GM21825 (cell line): Measurements from ENCODE around the gene LRRC43.

Experiments used
- ATAC-seq: cut with Tn5 transposase; IDR thresholded peaks from one replicate; pipeline ENCODE4 v1.9.1; 2021; ENCODE audit warnings: mild to moderate bottlenecking, moderate library complexity; ENCODE audit not compliant: unreplicated experiment

Gene LRRC43, protein sequence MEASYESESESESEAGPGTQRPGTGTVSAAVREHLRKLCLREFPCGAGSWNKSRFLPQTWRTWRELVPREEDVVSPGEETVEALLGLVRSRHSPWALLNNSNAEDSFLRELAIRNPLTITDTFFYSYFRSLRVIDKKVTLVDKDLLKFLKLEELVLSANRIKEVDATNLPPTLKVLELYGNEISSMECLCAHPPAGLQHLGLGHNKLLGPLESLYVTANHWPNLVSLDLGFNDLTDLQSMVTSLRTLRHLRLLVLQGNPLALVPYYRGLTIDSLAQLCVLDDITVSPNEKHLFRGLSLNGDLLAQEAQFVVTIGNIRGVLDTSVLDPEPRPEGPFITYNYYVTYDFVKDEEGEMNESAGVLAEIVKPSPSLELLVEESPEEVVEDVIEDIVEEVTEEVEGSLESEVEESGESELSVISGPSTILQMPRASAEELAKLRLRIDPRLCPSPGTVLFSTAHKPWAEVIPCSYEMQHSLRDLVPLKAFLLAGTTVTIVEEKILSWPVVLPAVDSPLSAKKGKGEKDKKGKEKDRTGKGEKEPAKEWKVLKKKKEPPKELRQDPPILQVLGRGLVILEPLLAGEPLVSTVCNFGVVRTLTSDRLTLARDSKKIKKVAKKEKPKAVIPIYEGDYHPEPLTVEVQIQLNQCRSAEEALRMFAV

DNA sequence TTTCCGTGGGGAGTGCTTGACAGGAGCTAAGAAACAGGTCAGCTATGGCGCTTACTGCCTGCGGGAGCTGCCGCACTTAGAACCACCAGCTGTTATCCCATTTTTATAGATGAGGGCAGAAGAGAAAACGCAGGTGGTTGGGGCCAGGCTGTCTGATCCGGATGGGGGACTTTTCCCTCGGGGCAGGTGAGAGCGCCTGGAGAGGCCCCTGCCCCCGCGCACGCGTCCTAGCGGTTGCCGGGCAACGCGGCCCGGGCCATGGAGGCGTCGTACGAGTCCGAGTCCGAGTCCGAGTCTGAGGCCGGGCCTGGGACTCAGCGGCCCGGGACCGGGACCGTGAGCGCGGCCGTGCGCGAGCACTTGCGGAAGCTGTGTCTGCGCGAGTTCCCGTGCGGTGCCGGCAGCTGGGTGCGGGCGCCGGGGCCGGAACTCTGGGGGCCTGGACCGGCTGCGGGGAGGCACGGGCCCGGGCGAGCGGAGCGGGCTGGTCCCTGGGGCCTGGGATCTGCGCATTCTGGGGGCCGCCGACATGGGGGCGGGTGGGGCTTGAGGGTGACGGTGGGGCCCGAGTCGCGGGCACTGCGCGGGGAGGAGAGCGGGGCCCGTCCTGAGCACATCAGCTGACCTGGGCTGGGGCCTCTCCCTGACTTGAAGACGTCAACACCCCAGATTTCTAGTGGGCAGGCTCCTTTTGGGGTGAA, at the start of gene LRRC43:
Gene LRRC43, plus strand, starts transcription at position 237 of the 701 bp plus-strand sequence. Its CDS starts 22 bp downstream, at position 259.
- ATAC-seq = no peak

DNA sequence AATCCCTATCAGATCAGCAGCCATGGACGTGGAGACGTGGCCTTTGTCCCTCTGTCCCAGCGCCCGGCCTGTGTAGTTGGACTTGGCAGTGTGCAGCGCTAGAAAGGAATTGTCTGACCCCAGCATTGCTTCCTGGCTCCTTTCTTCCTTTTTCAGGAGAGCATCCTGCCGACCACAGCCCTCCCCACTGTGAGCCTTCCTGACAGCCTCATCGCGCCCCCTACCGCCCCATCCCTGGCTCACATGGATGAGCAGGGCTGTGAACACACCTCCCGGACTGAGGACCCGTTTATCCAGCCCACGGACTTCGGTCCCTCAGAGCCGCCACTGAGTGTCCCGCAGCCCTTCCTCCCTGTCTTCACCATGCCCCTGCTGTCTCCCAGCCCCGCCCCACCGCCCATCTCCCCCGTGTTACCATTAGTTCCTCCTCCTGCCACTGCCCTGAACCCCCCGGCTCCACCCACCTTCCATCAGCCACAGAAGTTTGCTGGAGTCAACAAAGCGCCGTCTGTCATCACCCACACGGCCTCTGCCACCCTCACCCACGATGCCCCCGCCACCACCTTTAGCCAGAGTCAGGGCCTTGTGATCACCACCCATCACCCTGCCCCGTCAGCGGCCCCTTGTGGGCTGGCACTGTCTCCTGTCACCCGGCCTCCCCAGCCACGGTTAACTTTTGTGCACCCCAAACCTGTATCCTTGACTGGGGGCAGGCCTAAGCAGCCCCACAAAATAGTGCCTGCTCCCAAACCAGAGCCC, 49.6 kb upstream of the LRRC43 start:
- ATAC-seq = no peak

DNA sequence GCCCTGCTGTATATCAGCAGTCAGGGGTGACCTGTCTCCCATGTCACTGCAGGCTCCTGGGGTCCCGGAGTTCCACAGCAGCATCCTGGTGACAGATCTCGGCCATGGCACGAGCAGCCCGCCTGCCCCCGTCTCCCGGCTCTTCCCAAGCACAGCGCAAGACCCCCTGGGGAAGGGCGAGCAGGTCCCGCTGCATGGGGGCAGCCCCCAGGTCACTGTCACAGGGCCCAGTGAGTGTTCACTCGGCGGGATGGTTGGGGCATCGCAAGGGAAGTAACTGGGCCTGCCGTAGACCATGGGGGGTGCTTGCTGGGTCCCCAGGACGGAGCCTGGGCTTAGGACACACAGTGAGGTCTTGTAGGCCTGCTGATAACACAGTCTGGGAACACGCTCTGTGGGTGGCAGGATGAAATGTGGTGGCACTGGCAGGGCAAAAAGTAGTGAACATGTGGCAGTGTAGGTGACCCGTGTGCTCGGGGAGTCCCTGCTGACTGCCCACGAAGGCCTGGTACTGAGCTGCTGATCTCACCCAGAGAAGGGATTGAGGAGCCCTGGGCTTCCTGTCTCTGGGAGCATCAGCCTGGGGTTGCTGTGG, 47.4 kb upstream of the LRRC43 start:
- no peak for ATAC-seq

DNA sequence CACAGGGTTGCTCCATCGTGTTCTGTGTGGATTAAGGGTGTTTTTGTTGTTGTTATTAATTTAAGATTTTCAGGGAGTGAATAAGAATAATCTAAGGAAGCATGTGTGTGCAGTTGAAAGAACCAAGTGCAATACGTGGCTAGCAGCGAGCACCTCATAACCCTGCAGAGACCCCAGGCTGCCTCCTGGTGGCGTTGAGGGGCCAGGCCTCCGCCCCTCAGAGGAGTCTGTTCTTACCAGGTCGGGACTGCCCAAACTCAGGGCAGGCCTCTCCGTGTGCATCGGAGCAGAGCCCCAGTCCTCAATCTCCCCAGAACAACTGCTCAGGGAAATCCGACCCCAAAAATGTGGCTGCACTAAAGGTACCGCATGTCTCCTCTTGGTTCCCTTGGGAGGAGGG, 45.7 kb upstream of the LRRC43 start:
- no peak for ATAC-seq

DNA sequence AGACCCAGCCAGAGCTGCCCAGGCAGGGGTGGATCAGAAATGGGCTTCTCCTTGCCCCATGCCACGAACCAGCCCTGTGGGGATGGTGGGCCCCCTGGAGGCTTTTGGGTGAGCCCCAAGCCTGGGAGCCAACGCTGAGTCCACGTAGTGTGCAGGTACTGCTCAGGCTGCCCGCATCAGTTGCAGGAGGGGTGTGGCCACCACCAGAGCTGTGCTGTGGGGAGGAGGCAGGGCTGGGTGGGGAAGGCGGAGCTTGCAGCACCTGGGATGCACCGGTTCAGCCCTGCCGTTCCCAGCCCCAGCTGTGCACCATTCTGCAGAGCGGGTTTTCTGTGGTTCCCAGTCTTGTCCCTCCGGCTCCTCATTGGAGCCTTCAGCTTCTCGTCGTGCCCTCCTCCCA, 45.2 kb upstream of the LRRC43 start:
- ATAC-seq = no peak

DNA sequence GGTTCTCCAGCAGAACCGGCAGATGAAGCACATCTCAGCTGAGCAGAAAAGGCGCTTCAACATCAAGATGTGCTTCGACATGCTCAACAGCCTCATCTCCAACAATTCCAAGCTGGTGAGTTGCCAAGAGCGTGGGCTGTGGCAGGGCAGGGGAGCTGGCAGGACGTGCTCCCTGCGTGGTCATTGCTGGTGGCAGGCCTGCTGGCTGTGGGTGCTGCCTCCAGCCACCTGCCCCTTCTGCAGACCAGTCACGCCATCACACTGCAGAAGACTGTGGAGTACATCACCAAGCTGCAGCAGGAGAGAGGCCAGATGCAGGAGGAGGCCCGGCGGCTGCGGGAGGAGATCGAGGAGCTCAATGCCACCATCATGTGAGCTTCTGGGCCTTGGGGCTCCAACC, 44.7 kb upstream of the LRRC43 start:
- ATAC-seq = no peak

DNA sequence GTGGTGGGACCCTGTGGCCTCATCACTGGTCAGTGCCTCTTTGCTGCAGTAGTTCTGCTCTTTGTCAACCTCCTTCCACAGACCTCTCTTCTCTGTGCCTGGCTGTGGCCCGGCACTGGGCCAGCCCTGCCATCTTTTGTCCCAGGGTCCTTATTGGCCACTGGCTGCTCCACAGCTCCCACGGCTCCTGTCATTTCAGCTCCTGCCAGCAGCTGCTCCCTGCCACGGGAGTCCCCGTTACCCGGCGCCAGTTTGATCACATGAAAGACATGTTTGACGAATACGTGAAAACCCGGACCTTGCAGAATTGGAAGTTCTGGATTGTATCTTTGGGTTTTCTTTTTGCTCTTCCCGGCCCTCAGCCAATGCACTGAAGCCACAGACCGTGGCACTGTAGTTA, 44.3 kb upstream of the LRRC43 start:
- ATAC-seq = no peak

DNA sequence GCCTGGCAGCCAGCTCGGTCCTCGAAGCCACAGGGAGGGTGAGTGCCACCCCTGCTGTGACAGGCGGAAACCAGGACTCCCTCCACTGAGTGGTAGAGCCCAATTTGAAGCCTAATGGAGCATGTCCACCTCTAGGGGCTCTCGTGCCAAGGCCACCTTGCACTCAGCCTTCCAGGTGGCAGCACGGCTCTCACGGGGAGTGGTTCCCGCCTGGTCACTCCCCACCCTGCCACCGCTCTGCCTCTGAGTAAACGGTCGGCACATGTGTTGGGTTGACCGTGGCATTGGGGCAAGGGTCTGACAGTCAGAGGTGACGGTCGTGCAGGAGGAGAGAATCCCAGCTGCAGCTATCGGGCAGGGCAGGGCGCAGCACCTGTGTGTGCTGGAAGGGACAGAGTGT, 43.7 kb upstream of the LRRC43 start:
- ATAC-seq = no peak

DNA sequence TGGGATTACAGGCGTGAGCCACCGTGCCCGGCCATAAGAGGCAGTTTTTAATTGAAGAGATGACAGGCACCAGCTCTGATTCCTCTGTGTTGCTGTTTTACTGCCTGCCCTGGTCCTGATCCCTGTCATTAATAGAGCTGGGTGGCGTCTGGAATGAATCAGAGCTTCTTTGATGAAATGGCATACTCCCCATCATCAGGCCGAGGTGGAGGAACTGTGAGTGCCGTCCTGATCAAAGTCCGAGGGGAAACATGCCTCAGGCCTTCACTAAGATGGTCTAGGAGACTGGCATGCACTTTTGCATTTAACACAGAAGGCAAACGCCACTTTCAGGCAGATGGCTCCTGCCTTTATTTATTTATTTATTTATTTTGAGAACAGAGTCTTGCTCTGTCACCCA, 43.0 kb upstream of the LRRC43 start:
- ATAC-seq = no peak

DNA sequence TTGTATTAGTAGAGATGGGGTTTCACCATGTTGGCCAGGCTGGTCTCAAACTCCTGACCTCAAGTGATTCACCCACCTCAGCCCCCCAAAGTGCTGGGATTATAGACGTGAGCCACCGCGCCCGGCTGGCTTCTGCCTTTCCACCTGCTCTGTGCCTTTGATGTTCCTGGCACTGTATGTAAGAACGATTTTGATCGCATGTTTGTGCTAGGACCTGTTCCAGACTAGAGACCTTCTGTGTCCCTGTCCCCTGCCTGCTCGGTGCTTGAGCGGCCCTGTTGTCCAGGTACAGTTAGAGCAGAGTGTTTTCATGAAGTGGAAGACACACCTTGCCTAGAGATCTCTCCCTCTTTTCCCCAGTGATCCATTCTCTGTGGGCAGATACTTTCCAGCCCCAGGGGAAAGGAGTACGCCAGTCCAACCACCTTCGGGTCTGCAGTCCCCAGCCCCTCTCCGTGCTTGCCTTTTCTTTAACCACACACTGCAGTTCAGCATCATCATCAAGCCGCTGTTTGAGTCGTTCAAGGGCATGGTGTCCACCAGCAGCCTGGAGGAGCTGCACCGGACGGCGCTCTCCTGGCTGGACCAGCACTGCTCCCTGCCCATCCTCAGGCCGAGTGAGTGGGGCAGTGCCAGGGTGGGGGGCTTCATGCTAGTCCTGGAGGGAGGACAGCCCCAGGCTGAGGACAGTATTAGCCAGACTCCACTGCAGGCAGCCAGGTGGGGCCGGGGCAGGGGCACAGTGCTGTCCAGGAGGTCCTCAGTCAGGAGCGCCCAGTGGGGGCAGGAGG, 42.3 kb upstream of the LRRC43 start:
- ATAC-seq = no peak

DNA sequence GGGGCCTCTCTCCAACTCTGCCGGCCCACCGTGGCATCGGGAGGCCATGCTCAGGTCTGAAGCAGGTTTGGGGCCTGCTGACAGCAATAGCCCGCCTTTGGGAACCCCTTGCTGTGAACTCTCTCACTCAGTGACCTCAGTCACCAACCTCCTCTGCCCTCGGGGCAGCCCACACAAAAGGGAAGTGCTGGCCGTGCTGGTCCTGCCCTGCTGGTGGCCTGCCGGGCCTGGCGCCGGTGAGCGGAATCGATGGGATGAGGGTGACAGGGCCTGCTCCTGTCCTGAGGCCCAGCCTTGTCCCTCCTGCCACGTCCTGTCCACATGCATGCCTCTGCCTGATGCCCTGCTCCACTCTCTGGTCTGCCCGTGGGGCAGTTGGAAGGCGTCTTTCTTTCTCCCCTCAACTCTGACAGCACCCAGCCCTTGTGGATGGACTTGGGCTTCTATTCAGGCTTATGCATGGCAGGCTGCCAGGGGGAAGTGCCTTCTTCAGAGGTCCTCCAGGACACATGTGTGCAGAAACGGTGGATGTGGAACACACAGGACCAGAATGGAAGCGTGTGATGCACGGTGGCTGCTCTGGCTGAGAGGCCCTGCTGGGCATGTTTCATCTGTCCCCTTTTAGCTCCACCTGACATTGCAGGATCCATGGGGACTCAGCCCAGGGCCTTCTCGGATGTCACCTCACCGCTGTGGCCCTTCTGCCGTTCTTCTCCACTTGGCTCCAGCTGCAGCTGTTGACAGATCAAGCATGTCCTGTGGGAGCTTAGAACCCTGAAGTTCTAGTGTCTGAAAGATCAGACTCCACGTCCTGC, 40.8 kb upstream of the LRRC43 start:
- ATAC-seq = no peak

DNA sequence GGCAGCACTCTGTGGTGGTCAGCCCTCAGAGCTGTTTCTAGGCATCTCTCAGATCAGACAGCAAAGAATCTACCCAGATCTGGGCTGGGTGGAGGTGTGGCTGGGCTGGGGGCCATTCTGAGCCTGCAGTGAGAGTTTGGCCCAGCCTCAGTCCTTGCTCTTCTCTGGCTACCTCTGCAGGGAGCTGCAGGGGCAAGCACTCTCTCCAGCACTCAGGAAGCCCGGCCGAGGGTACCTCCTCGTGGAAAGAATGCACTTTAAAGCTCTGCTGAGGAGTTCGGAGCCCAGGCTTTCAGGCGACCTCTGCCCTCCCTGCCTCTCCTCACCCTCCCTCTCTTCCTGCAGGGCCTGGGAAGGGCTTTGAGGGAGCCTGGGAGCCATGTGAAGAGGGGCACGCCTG, 40.1 kb upstream of the LRRC43 start:
- ATAC-seq = no peak

DNA sequence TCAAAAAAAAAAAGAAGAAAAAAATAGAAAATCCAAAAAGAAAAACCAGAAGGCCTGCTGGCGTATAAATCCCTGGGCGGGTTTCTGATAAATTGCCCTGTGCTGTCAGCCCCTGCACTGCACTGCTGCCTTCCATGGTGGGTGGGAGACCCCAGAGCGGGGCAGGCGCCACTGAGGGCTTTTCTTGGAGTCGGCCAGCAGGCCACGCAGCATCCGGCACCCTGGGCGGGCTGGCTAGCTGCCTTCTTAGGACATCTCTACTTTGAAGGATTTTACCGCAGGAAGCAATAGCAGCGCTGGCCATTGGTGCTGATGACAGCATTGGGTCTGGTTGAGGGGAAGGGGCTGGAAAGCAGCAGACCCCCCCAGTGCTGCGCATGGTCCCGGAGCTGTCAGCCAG, 38.0 kb upstream of the LRRC43 start:
- no peak for ATAC-seq

DNA sequence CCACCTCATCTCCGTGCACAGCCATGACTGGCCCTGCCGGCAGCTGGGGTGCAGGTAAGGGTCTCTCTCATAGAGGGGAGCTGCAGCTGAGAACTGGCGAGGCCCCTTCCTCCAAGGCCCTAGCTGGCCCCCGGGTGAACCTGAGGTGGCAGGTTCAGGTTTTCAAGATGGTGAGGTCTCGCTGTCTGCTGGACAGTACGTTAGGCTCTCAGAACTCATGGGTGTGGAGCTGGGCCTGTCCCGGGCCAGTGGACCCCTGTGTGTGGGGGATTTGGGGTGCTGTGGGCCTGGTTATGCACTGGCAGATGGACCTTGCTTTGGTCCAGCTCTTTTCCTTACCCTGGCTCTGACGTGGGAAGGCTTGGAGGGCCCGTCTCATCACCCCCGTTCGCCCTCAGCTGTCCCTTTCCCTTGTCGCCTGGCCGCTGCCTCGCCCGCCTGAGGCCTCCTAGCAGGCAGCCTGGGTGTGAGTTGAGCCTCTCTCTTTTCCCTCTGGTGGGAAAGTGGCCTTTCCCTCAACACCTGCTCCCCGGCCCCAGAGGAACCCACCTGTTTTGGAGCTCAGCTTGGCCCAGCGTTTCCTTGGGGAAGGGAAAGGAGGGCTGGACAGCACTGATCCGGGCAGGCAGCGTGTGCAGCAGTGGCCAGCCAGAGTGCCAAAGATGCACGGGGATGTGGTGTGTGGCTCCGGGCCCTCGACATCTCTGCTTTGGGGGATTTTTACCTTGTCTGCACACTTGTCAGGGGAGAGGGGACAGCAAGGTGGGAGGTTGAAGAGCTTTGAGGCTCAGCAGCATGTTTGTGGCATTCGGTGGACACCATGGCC, 37.2 kb upstream of the LRRC43 start:
- no peak for ATAC-seq

DNA sequence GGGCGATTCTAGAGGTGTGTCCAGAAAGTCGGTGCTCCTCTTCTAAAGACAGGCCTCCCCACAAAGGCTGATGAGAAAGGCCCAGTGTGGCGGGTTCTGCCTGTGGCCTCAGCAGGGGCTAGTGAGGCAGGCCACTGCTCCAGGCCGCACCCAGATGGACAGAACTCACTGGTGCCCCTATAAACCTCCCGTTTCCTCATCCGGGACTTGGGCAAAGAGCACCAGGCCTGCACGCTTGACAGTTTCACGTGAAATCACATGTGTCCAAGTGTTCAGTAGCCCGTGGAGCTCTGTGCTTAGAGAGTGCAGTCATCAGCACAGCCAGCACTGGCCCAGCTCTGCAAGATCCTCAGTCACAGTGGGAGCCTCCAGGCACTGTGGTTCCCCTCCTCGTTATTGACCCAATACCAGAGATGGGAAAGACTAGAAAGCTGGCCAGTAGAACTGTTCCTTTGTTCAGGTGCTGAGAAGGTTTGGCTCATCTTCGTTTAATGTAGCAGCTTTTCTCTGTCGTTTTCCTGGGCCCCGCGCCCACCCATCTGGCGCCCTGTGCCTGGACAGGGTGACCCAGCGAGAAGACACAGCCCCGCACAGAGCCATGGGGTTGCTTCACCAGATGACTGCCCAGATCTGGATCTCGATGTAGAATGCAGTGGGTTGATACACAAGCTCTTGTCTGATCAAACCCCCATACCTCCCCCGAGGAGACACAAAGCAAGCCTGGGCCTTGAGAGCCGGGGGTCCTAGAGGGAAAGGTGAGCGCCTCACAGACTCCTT, 35.2 kb upstream of the LRRC43 start:
- ATAC-seq = no peak

DNA sequence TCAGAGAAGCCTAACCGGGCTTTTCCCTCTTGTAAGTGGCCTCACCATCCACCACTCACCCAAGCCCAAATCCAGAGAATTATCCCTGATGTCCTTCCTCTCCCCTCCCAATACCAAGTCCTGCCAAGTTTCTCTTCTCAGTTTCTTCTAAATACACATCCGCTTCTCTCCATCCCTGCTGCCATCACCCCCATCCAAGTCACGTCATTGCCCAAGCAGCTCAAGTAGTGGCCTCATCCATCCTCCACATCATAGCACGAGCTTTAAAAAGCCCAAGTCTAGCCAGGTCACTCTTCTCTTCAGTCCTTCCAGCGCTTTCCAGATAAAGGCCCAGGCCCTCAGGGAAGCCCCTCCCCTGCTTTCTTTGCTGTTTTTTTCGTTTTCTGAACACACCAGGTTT, 34.3 kb upstream of the LRRC43 start:
- no peak for ATAC-seq

DNA sequence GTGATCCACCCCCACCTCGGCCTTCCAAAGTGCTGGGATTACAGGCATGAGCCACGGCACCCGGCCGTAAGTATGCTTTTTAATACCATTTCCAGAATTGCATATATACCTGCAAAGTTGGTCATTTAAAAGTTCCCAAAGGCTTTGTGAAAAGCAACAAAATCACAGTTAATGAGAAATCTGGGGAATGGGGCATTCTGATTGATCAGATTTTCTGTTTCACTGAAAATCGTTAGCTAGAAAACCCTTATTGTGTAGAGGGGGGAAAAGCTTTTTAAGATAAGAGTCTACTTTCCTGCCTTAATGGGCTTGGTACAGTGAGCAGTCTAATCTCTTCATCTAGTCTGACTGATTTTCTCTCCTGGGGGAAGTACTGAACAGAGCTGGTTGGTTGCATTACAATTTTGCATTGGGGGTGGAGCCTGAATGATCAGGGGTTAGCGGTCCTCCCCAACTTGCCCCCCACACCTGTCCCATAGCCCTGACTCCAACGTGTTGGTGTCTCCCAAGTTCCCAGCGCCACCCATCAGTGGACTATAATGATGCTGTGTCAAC, 32.7 kb upstream of the LRRC43 start:
- ATAC-seq = no peak
